ENCODE results near the gene NFE2.
"Not testable (repeated sequence)": the region's sequence is repeated elsewhere in the genome, so short reads cannot be mapped to it uniquely, and the experiment has no call there.

Gene NFE2

GRCh38 chr12:54328595-54329337, 28.0 kb upstream of the NFE2 start:
- no peak for TF ChIP-seq CTCF (conservative IDR thresholded peaks at IDR 0.05; ENCODE audit: low read depth, low read length)
- H3K4me3 ChIP-seq (ENCODE audit: low read depth, low read length), result no peak overlapping the region
- DNase-seq (ENCODE audit: low read depth), result no peak

- not testable (repeated sequence) for DNase-seq (ENCODE audit: low read depth)
- peak overlapping the region; percentile 68 for H3K4me3 ChIP-seq (ENCODE audit: low read depth, low read length)
Observed at GRCh38 chr12:54325442-54326109, 24.8 kb upstream of the NFE2 start.

GRCh38 chr12:54324617-54325441, 24.0 kb upstream of the NFE2 start, which contains the start of gene COPZ1:
TSS of gene COPZ1 (plus strand) at chr12:54325131. CDS start at chr12:54325164, 33 bp downstream.
- TF ChIP-seq CTCF (conservative IDR thresholded peaks at IDR 0.05; ENCODE audit: low read depth, low read length), result peak; percentile 89
- DNase-seq (ENCODE audit: low read depth), result peak; percentile 100
- peak within 1 kb of the TSS; percentile 68 for H3K4me3 ChIP-seq (ENCODE audit: low read depth, low read length)

GRCh38 chr12:54321363-54321762, 20.5 kb upstream of the NFE2 start:
- no peak for TF ChIP-seq CTCF (conservative IDR thresholded peaks at IDR 0.05; ENCODE audit: low read depth, low read length)
- no peak for DNase-seq (ENCODE audit: low read depth)
- H3K4me3 ChIP-seq (ENCODE audit: low read depth, low read length), result no peak overlapping the region

GRCh38 chr12:54312309-54312708, 11.5 kb upstream of the NFE2 start:
- DNase-seq (ENCODE audit: low read depth); H3K4me3 ChIP-seq (ENCODE audit: low read depth, low read length): not testable (repeated sequence)

GRCh38 chr12:54311051-54311450, 10.2 kb upstream of the NFE2 start:
- H3K4me3 ChIP-seq (ENCODE audit: low read depth, low read length), result no peak overlapping the region
- DNase-seq (ENCODE audit: low read depth), result no peak
- TF ChIP-seq CTCF (conservative IDR thresholded peaks at IDR 0.05; ENCODE audit: low read depth, low read length), result no peak

GRCh38 chr12:54306925-54307741, 6.3 kb upstream of the NFE2 start:
- H3K4me3 ChIP-seq (ENCODE audit: low read depth, low read length), result no peak overlapping the region
- TF ChIP-seq CTCF (conservative IDR thresholded peaks at IDR 0.05; ENCODE audit: low read depth, low read length), result no peak
- DNase-seq (ENCODE audit: low read depth), result peak; percentile 74

All from choroid plexus epithelial cell (primary cell).